A549 (cell line): ENCODE results near the gene KRTAP11-1. TPM values are rescaled to one million over a fixed set of nuclear protein-coding genes. Genes with fewer than 3 reads are reported as not detected.

Experiments used
- ATAC-seq, 2 experiments: fragments of 200-7000 bp in 1 of 2; fragments of >200 bp in 1 of 2; cut with Nextera tagmentation in 1 of 2; cut with Tn5 transposase in 1 of 2; 3 replicates each; pipeline versions ENCODE4 v1.8.0 to v1.9.1; 2018 to 2020; ENCODE audit warnings: mild to moderate bottlenecking in 1 of 2, moderate library complexity in 1 of 2
- CTCF ChIA-PET: fragments of 300-600 bp; sonication (Branson Sonifier 250); formaldehyde crosslinking; extraction: SDS; loops from one replicate; lab custom pipeline; 2021; ENCODE audit warnings: antibody characterized with exemption, inconsistent platforms; lab: Yijun Ruan, JAX
- POLR2A ChIA-PET: fragments of 350-600 bp; formaldehyde crosslinking; extraction: SDS; loops from one replicate; lab custom pipeline; 2021; ENCODE audit warnings: antibody characterized with exemption, inconsistent platforms; lab: Yijun Ruan, JAX
- DNase-seq, 2 experiments: peaks; one replicate each; pipeline versions ENCODE4 v3.0.0 to v3.0.0-alpha.2; 2011 to 2016; ENCODE audit warnings: low read depth in 1 of 2, low spot score in 1 of 2
- FAIRE-seq: peaks from 2 replicates; lab custom pipeline; 2011; peaks lifted over from hg19 to GRCh38; lab: Jason Lieb, UNC
- H3K27ac ChIP-seq, 2 experiments: fragments of >200 bp; sonication (Bioruptor Twin); formaldehyde crosslinking; 3 replicates each; pipeline ENCODE4 v1.5.1; 2016 to 2017
- H3K4me1 ChIP-seq: fragments of >200 bp; sonication (Bioruptor Twin); formaldehyde crosslinking; 3 replicates; pipeline ENCODE4 v1.6.1; 2016
- H3K4me2 ChIP-seq: fragments of >200 bp; sonication (Bioruptor Twin); formaldehyde crosslinking; 3 replicates; pipeline ENCODE4 v1.6.1; 2016
- H3K4me3 ChIP-seq: fragments of >200 bp; sonication (Bioruptor Twin); formaldehyde crosslinking; 3 replicates; pipeline ENCODE4 v1.5.1; 2016
- H3K9me3 ChIP-seq: fragments of >200 bp; sonication (Bioruptor Twin); formaldehyde crosslinking; 3 replicates; pipeline ENCODE4 v1.6.1; 2016
- ATOH8 ChIP-seq: fragments of 250-450 bp; sonication (Bioruptor Pico); IDR thresholded peaks from 2 replicates; pipeline ENCODE4 v1.5.0; 2020; ENCODE audit warnings: low read depth, mild to moderate bottlenecking, moderate library complexity
- BHLHE40 ChIP-seq: IDR thresholded peaks from 2 replicates; pipeline ENCODE4 v1.6.1; 2012; ENCODE audit warnings: low read depth, low read length, inconsistent platforms
- CBX2 ChIP-seq: fragments of 200-600 bp; sonication (generic); IDR thresholded peaks from 2 replicates; pipeline ENCODE4 v1.6.1; 2016; ENCODE audit warnings: low read depth, mild to moderate bottlenecking, borderline replicate concordance
- CHD4 ChIP-seq: fragments of 200-600 bp; sonication (generic); IDR thresholded peaks from 2 replicates; pipeline ENCODE4 v1.6.1; 2016; ENCODE audit warnings: antibody characterized with exemption, mild to moderate bottlenecking, borderline replicate concordance
- E2F6 ChIP-seq: IDR thresholded peaks from 2 replicates; pipeline ENCODE4 v1.6.1; 2012; ENCODE audit warnings: low read depth, borderline replicate concordance
- EHF ChIP-seq: fragments of 250-450 bp; sonication (Bioruptor Pico); IDR thresholded peaks from 2 replicates; pipeline ENCODE4 v1.5.0; 2020; ENCODE audit warnings: mild to moderate bottlenecking
- EP300 ChIP-seq, 2 experiments: fragments of >200 bp; sonication (Bioruptor Twin); formaldehyde crosslinking; IDR thresholded peaks; 2 replicates in 1 of 2; 3 replicates in 1 of 2; pipeline ENCODE4 v1.6.1; 2016 to 2017
- HES2 ChIP-seq: fragments of >200 bp; sonication (Bioruptor Twin); formaldehyde crosslinking; IDR thresholded peaks from 2 replicates; pipeline ENCODE4 v1.6.1; 2016
- PHF8 ChIP-seq: fragments of 200-600 bp; sonication (generic); IDR thresholded peaks from 2 replicates; pipeline ENCODE4 v1.6.1; 2016; ENCODE audit warnings: low read depth, mild to moderate bottlenecking, antibody characterized with exemption, moderate library complexity, borderline replicate concordance
- POLR2A ChIP-seq: IDR thresholded peaks from 2 replicates; pipeline ENCODE4 v1.6.1; 2012; ENCODE audit warnings: mild to moderate bottlenecking, low read length
- RAD21 ChIP-seq, 2 experiments: fragments of >200 bp in 1 of 2; sonication (Bioruptor Twin) in 1 of 2; formaldehyde crosslinking in 1 of 2; IDR thresholded peaks in 1 of 2; conservative IDR thresholded peaks in 1 of 2; 2 replicates in 1 of 2; 3 replicates in 1 of 2; pipeline ENCODE4 v1.6.1; 2012 to 2018; ENCODE audit warnings: inconsistent platforms in 1 of 2
- RARB ChIP-seq: fragments of 250-450 bp; sonication (Bioruptor Pico); IDR thresholded peaks from 2 replicates; pipeline ENCODE4 v1.8.0; 2021; ENCODE audit warnings: mild to moderate bottlenecking, moderate library complexity
- RCOR1 ChIP-seq: fragments of 150-350 bp; IDR thresholded peaks from 2 replicates; pipeline ENCODE4 v1.6.1; 2014; ENCODE audit warnings: antibody characterized with exemption, low read length, low read depth
- SMC3 ChIP-seq: fragments of >200 bp; sonication (Bioruptor Twin); formaldehyde crosslinking; IDR thresholded peaks from 3 replicates; pipeline ENCODE4 v1.6.1; 2018; ENCODE audit warnings: inconsistent platforms
- SREBF2 ChIP-seq: fragments of 450-650 bp; IDR thresholded peaks from 2 replicates; pipeline ENCODE4 v1.6.1; 2014; ENCODE audit warnings: mild to moderate bottlenecking, moderate library complexity
- TFCP2L1 ChIP-seq: fragments of 250-450 bp; sonication (Bioruptor Pico); IDR thresholded peaks from 2 replicates; pipeline ENCODE4 v1.5.0; 2021; ENCODE audit warnings: mild to moderate bottlenecking
- USF2 ChIP-seq: fragments of 450-650 bp; IDR thresholded peaks from 2 replicates; pipeline ENCODE4 v1.6.1; 2014; ENCODE audit warnings: antibody characterized with exemption
- WGBS: methylation state at CpG from one replicate; pipeline ENCODE4 v1.1.6; 2017; ENCODE audit errors: missing lambda C conversion rate; 5-methylcytosine and 5-hydroxymethylcytosine counted together
- polyA plus RNA-seq, 4 experiments: library from polyadenylated mRNA; depleted of rRNA in 3 of 4; stranded (reverse); fragments of >200 nt; fragmentation: RNase III in 1 of 4; extraction: RNeasy Plus Mini Kit Qiagen cat#74134 plus additional on column Dnase treatment in 1 of 4; gene quantifications; 2 replicates in 3 of 4; 3 replicates in 1 of 4; pipeline ENCODE4 v1.2.3, GENCODE V29; 2011 to 2017
- TF ChIP-seq, protein P1 (sequence below): fragments of >200 bp; sonication (Bioruptor Twin); formaldehyde crosslinking; IDR thresholded peaks from 3 replicates; pipeline ENCODE4 v1.6.1; 2016
- TF ChIP-seq, protein P2 (sequence below): fragments of 250-450 bp; sonication (Bioruptor Pico); IDR thresholded peaks from 2 replicates; pipeline ENCODE4 v1.5.0; 2021; ENCODE audit warnings: mild to moderate bottlenecking, moderate library complexity, borderline replicate concordance
- TF ChIP-seq, protein P3 (sequence below): fragments of 150-350 bp; IDR thresholded peaks from 2 replicates; pipeline ENCODE4 v1.6.1; 2014; ENCODE audit warnings: low read depth, mild to moderate bottlenecking, low read length

The KRTAP11-1 gene
- polyA plus RNA-seq, 2 of the 4 experiments (the other 2 are of a cell fraction) = not detected

DNA sequence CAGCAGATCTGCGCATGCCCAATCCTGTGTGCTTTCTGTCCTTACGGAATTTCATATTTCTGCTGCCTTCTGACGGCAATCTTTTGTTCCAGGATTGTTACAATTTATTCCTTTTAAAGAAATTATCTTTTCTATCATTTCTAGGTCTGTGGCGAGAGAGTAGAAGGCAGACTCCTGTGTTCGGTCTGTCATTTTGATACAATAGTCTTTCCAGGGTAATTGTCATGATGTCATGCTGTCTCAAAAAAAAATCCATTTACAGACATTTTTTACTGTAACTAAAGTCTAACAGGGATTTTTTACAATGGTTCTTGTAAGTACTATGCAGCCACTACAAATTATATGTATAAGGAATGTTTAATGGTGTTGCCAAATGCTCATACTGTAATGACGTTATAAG, 42.8 kb downstream of the KRTAP11-1 start:
- no peak for FAIRE-seq
- DNase-seq = no peak
- no peak overlapping the region for H3K4me3 ChIP-seq
- no peak for ATAC-seq
- no peak overlapping the region for H3K4me2 ChIP-seq
- no peaks in the 10 kb centered on the region for H3K9me3 ChIP-seq
- H3K4me1 ChIP-seq = no peaks in the 10 kb centered on the region
- TF ChIP-seq SREBF2 (no peak), EHF (CRISPR knock-in tag) (no peak), USF2 (no peak), SMC3 (no peak), CHD4 (no peak), PHF8 (no peak), BHLHE40 (no peak), EP300 (IDR thresholded peaks at IDR 0.05) (no peak), POLR2A (no peak), ATOH8 (CRISPR knock-in tag) (no peak), RARB (CRISPR knock-in tag) (no peak), TFCP2L1 (CRISPR knock-in tag) (no peak), RAD21 (conservative IDR thresholded peaks at IDR 0.05 in 1 of 2, IDR thresholded peaks at IDR 0.05 in 1 of 2) (no peak), RCOR1 (no peak), CBX2 (no peak), E2F6 (no peak), HES2 (no peak)
- TF ChIP-seq, protein P1, sequence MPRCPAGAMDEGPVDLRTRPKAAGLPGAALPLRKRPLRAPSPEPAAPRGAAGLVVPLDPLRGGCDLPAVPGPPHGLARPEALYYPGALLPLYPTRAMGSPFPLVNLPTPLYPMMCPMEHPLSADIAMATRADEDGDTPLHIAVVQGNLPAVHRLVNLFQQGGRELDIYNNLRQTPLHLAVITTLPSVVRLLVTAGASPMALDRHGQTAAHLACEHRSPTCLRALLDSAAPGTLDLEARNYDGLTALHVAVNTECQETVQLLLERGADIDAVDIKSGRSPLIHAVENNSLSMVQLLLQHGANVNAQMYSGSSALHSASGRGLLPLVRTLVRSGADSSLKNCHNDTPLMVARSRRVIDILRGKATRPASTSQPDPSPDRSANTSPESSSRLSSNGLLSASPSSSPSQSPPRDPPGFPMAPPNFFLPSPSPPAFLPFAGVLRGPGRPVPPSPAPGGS = no peak
- TF ChIP-seq, protein P2, sequence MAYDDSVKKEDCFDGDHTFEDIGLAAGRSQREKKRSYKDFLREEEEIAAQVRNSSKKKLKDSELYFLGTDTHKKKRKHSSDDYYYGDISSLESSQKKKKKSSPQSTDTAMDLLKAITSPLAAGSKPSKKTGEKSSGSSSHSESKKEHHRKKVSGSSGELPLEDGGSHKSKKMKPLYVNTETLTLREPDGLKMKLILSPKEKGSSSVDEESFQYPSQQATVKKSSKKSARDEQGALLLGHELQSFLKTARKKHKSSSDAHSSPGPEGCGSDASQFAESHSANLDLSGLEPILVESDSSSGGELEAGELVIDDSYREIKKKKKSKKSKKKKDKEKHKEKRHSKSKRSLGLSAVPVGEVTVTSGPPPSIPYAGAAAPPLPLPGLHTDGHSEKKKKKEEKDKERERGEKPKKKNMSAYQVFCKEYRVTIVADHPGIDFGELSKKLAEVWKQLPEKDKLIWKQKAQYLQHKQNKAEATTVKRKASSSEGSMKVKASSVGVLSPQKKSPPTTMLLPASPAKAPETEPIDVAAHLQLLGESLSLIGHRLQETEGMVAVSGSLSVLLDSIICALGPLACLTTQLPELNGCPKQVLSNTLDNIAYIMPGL = no peak
- TF ChIP-seq, protein P3, sequence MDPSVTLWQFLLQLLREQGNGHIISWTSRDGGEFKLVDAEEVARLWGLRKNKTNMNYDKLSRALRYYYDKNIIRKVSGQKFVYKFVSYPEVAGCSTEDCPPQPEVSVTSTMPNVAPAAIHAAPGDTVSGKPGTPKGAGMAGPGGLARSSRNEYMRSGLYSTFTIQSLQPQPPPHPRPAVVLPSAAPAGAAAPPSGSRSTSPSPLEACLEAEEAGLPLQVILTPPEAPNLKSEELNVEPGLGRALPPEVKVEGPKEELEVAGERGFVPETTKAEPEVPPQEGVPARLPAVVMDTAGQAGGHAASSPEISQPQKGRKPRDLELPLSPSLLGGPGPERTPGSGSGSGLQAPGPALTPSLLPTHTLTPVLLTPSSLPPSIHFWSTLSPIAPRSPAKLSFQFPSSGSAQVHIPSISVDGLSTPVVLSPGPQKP = no peak
- H3K27ac ChIP-seq = no peak overlapping the region
- WGBS = 22% methylated on average over 6 of the region's 6 CpGs
- CTCF ChIA-PET = interaction anchor here (1.3 kb wide), 1 partner anchor 9 kb away, joined by 4 read pairs; the partner anchor contains the start of gene KRTAP7-1
- POLR2A ChIA-PET = no interaction called here
